NCI-H1694 (cell line): ENCODE data around the gene ZNF532.

Experiments
- DNase-seq: peaks from one replicate; lab custom pipeline; 2025; lab: John Stamatoyannopoulos, UW

Gene ZNF532

GRCh38 chr18:58867281-58867961, 2.7 kb downstream of the ZNF532 start:
- no peak for DNase-seq

GRCh38 chr18:58868440-58868839, 3.8 kb downstream of the ZNF532 start:
- DNase-seq: no peak

GRCh38 chr18:58870130-58870529, 5.5 kb downstream of the ZNF532 start:
- DNase-seq: no peak

DNA sequence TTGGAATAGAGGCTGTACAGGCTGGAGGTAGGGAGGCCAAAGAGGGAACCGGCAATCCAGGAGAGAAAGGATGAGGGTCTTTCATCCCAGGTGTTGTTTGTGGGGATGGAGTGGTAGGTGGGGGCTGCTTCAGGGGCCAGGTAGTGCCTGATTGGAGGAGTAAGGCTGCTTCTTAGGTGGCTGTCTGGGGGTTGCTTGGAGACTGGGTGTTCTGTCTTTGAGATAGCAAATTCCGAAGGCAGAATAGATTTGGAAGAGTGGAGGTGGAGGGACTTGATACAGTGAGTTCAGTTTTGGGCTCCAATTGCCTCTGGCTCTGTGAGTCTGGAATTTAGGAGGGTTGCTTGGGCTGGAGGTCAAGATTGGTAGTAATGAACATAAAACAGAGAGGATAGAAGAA, 5.9 kb downstream of the ZNF532 start:
- DNase-seq: no peak

DNA sequence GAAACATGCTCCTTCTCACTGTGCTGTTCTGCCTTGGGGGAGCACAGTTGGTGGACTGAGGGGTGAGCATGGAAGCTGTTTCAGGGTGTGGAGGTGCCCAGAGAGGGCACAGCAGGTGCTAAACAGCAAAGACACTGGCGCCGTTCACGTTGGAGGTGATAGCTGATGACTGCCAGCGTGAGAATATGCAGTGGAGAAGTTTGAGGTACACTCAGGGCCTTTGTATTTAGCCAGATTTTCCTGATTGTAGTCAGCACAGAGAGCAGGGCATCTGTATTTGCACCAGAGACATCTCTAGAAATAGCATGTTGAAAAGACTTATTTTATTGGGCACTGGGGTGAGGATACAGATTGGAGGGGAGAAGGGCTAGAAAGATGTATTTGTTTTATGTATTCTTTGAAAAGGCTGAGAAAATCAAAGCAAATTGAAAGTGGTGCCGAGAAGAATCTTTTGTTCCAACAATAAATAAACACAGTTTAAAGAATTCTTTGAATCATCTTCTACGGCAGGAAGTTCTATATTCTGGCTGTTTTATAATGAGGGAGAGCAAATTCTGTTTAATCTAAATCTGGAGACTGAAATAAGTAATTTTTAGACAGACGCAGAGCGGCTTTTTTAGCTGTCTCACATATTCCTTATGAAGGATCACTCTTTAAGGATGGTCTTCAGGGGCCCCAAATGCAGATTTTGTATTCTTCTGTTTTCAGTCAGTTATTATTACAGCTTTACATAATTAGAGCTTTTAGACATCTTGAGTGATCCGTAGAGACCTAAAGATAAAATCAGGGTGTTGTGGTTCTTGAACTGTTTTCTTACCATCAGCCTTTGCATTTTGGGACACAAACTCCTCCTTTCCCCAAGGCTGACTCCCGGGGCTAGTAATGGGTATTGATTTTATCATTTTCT, 7.1 kb downstream of the ZNF532 start:
- no peak for DNase-seq

GRCh38 chr18:58878640-58879039, 14.0 kb downstream of the ZNF532 start:
- no peak for DNase-seq

DNA sequence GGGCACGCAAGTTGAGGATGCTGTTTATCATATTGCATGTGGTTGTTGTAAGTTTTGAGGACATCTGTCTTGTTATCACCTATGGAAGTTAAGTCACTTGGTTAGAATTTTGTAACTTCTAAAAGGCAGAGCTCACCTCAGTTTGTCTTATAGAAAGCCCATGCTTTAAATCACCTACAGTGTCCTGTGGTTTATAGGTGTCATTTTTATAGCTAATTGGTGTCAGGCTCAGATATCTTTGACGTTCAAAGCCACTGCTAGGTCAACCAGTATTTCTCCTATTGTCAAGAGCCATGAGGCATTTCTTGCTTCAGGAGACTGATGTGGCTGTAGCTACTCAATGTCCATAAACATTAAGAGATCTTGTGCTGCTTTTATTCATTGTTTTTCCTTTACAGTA, 16.8 kb downstream of the ZNF532 start:
- DNase-seq: no peak

DNA sequence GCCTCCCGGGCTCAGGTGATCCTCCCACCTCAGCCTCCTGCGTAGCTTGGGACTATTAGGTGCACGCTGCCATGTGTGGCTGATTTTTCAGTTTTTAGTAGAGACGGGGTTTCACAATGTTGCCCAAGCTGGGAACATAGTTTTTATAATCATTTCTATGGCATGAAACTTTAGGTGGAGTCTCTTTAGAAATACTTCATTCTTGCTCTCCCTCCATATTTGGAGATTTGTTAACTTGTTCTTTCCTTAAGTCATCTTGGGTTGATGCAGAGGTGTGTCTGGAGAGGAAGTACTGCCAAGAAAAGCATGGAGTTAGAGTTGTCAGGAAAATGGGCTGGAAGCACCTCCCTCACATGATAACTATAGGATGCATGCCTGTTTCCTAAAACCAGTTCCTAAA, 17.4 kb downstream of the ZNF532 start:
- DNase-seq: no peak

GRCh38 chr18:58882686-58883085, 18.0 kb downstream of the ZNF532 start:
- no peak for DNase-seq

GRCh38 chr18:58884680-58885079, 20.0 kb downstream of the ZNF532 start:
- DNase-seq: no peak

DNA sequence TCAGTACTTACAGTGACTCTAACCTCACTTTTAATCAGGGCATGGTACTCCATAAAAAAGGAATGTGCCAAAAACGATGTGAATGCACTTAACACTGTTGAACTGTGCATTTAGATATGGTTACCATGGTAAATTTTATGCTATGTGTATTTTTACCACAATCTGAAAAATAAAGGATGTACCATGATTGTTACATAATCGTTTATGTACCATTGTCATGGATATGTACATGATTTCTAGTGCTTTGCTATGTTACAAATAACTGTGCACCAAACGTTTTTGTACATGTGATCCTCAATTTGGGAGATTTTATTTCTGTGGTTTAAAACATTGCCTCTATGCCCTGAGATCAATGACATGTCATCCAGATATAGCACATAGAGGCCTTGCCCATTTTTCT, 21.8 kb downstream of the ZNF532 start:
- no peak for DNase-seq

DNA sequence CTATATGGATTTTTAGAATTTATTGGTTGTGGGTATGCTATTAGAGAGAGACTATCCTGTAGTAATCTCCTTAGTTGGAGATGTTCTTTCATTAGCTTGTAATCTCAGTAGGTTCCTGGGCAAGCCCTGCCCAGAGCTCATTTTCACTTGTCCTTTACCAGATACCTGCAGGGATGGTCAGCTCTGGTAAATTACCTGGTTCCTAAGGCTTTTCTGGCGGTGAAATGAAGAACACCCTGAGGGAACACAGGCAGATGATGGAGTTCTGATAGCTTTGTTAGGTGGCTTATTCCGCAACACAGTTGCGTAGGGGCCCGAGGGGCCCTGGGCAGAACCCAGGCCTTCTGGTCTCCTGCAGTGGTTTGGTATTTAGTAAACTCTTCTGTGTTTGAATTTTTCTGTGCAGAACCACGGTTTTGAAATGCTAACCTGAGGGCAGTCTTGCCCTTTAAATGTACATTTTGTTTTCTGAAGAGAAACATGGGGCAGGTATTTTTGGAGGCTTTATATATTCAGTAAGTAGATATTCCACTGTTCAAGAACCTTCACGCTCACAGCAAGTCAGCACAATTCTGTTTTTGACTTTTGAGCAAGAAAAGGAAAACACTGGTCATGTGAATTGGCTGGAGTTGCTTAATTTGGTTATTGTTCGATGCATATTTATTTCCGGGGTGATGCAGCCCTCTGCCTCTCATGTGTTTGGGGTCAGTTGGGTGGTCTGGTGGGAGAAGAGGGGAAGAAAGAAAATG, 22.4 kb downstream of the ZNF532 start:
- no peak for DNase-seq

GRCh38 chr18:58887613-58887963, 22.9 kb downstream of the ZNF532 start:
- DNase-seq: no peak

DNA sequence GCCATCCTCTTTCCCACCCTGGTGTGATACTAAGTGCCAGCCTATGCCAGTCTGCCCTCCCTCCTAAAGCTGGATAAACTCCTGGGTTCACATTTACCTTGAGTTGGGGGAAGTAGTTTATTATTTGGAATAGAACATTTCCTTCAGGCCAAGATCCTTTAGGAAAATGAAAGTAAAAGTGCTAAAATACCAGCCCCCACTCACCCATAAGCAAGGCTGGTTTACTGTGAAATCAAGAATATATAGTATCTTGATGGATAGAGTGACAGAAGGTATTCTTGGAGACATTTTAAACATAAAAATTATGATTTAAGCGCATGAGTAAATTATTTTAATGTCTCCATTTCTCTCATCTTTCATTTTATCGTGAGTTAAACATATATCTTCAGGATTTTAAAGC, 27.1 kb downstream of the ZNF532 start:
- DNase-seq: no peak

DNA sequence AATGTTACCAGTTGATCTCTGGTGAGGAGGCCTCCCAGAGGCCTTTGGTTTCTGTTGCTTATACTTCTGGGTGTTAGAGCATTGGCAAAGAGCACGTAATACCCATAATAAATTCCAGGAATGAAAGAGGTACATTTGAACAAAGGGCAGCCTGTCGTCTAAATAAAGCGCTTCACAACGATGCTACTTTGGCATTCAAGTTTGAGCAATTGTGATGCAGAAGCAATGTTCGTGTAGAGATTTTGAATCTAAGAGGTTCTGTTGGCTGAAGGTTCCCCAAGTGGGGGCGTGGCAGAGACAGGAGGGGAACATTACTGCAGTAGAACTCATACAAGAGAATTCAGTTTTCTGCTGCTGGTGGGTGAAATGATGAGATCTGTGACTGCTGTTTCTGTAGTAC, 27.8 kb downstream of the ZNF532 start:
- DNase-seq: no peak

GRCh38 chr18:58893388-58894099, 28.9 kb downstream of the ZNF532 start:
- DNase-seq: no peak

- DNase-seq: no peak
Observed at GRCh38 chr18:58894930-58895329, 30.3 kb downstream of the ZNF532 start.

- no peak for DNase-seq
Observed at GRCh38 chr18:58895385-58895784, 30.7 kb downstream of the ZNF532 start.

DNA sequence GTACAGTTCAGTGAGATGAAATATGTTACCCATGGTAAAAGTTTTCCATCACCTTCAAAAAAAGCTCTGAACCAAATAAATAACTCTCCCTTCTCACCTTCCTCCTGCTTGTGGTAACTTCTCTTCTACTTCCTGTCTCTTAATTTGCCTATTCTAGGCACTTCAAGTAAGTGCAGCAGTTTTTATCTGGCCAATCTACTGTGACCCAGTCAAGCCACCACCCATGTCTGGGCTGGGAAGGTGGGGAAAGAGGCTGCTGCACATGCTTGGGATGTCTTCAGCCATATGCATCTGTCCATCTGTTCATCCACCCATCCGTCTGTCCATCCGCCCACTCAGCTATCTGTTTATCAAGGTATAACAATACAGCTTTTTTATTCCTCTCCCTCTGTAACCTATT, 31.6 kb downstream of the ZNF532 start:
- no peak for DNase-seq

- no peak for DNase-seq
Observed at GRCh38 chr18:58896734-58897508, 32.2 kb downstream of the ZNF532 start.

DNA sequence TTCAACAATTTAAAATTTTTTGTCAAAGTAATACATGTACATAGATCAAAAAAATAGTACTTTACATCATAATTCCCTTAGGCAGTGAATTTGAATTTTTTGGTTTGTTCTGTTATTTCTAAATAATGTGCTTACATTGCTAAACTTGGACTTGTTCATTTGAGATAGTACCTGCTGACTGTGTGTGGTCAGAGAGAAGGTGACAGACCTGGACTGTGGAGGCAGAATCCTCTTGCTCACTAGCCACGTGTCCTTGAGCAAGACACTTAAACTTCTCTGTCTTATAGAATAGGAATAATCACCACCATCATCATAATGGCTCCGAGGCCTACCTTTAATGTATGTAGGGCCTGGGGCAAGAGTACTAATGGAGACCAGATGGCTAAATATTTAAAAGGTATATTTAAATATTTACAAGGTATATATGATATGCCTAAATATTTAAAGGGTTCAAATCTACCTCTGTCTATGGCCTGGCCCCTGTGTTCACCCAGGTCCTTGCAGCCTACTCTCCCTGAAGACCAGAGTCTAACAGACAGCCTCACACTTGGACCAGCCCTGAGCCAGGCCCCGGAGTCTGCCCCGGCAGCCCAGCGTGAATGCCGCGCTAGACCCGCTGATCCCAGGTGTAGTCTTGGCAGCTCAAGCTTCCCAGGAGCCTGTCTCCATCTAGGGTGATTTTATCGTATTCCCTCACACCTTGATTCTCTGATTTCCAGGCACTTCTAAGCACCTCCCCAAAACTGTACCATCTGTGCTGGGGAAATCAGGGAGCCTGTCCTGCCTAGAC, 33.5 kb downstream of the ZNF532 start:
- DNase-seq: no peak
